Left ventricle myocardium inferior (tissue), 1 donor: Measurements from ENCODE around the gene GNG2. TPM values are rescaled to one million over a fixed set of nuclear protein-coding genes. Genes with fewer than 3 reads are reported as not detected.

Experiments used
- DNase-seq: peaks from one replicate; pipeline ENCODE4 v3.0.0-alpha.2; 2020
- H3K27ac ChIP-seq: fragments of 200-600 bp; replicated peaks from 2 replicates; pipeline ENCODE4 v1.8.0; 2021
- H3K27me3 ChIP-seq: fragments of 200-600 bp; 2 replicates; pipeline ENCODE4 v1.8.0; 2021; ENCODE audit warnings: low read depth
- H3K36me3 ChIP-seq: fragments of 200-600 bp; 2 replicates; pipeline ENCODE4 v1.8.0; 2021
- H3K4me1 ChIP-seq: fragments of 200-600 bp; 2 replicates; pipeline ENCODE4 v1.8.0; 2021
- H3K4me3 ChIP-seq: fragments of 200-600 bp; 2 replicates; pipeline ENCODE4 v1.8.0; 2021; ENCODE audit warnings: mild to moderate bottlenecking, moderate library complexity
- H3K9me3 ChIP-seq: fragments of 200-600 bp; replicated peaks from 2 replicates; pipeline ENCODE4 v1.8.0; 2021
- intact Hi-C: fragments of 100-400 bp; cut with micrococcal nuclease; formaldehyde crosslinking; loops from one replicate; pipeline ENCODE4 v1.11.0; 2022
- total RNA-seq: library from RNA; stranded (reverse); fragmentation: NEBNext Ultra II Directional; extraction: Animal tissue kit (Norgen Biotek cat#: 25700); gene quantifications from one replicate; pipeline ENCODE4 v1.2.1, GENCODE V29; 2021
- TF ChIP-seq, protein P1 (sequence below): fragments of 200-600 bp; IDR thresholded peaks from 2 replicates; pipeline ENCODE4 v1.8.0; 2021; ENCODE audit warnings: antibody characterized with exemption, mild to moderate bottlenecking, borderline replicate concordance
- donor health status: DM: no; HTN: yes; CAD: no; lungs with severe emphysema.

The GNG2 gene
- total RNA-seq, 1 donor from 2014 or later, result 6.7 TPM

DNA sequence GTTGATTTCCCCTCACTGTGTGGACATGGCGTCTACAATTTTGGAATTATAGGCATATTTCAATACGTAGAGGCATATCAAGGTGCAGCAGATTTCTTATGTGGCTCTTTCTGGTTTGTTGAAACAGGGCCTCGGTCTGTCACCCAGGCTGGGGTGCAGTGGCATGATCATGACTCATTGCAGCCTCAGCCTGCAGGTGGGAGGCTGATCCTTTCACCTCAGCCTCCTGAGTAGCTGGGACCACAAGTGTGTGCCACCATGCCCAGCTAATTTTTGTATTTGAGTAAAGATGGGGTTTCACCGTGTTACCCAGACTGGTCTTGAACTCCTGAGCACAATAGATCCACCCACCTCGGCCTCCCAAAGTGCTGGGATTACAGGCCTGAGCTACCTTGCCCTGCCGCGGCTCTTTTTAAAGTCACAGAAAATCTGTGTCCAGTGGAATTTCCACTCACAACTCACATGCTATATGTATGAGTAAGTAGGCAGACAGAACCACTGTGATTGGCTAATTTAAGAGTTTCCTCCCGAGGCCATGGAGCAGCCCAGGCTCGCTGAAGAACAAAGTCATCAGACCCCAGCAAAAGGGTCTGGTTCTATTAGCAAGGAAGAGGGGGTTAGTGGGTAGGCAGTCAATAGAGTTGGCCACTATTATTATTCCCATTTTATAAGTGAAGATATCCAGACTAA lies 9.1 kb downstream of the GNG2 start:
- Histone ChIP-seq H3K9me3 (no peaks in the 10 kb centered on the region), H3K4me1 (peaks cover 18% of the 10 kb centered on the region), H3K27ac (no peak overlapping the region), H3K36me3 (no peaks in the 10 kb centered on the region), H3K4me3 (no peak overlapping the region), H3K27me3 (peaks cover 9% of the 10 kb centered on the region)
- no peak for DNase-seq
- TF ChIP-seq, protein P1, sequence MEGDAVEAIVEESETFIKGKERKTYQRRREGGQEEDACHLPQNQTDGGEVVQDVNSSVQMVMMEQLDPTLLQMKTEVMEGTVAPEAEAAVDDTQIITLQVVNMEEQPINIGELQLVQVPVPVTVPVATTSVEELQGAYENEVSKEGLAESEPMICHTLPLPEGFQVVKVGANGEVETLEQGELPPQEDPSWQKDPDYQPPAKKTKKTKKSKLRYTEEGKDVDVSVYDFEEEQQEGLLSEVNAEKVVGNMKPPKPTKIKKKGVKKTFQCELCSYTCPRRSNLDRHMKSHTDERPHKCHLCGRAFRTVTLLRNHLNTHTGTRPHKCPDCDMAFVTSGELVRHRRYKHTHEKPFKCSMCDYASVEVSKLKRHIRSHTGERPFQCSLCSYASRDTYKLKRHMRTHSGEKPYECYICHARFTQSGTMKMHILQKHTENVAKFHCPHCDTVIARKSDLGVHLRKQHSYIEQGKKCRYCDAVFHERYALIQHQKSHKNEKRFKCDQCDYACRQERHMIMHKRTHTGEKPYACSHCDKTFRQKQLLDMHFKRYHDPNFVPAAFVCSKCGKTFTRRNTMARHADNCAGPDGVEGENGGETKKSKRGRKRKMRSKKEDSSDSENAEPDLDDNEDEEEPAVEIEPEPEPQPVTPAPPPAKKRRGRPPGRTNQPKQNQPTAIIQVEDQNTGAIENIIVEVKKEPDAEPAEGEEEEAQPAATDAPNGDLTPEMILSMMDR, result no peak
- intact Hi-C loops, result no loop called here

DNA sequence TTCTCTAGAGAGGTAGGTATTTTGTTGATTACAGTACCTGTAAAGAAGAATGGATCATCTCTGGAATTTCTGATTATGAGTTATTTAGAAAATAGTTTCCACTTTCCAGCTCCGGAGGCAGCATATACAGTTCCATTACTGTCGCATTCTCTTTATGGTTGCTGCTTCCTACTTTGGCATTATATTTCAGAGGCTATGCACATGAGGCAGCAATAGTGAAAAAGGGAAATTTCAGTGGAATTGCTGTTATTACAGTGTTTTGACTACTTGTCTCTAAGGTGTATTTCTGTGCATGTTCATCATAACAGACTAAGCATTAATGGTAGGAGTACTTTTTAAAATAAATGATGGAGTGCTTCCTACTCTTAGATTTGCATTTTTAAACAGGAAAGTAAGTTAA lies 10.2 kb downstream of the GNG2 start:
- Histone ChIP-seq H3K4me3 (no peak overlapping the region), H3K27me3 (no peaks in the 10 kb centered on the region), H3K27ac (no peak overlapping the region), H3K36me3 (no peaks in the 10 kb centered on the region), H3K9me3 (no peaks in the 10 kb centered on the region), H3K4me1 (peaks cover 18% of the 10 kb centered on the region)
- intact Hi-C loops, result no loop called here
- TF ChIP-seq, protein P1, result no peak
- no peak for DNase-seq

DNA sequence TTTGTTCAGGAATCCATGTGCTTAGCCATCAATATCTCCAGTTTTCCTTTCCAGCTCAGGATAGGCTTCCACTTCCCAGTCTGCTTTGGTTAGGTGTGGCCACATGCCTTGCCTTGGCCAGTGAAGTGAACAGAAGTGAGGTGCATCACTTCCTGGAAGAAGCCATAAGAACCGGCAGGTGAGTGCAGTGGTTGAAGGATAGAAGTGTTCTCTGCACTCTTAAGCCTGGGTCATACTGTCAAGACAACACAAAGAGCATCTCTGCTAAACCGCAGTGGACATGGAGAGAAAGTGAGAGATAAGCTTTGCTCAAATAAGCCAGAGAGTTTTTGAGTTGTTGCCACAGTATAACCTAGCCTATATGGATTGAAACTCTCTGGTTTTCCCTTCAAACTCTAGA lies 11.4 kb downstream of the GNG2 start:
- no peak for DNase-seq
- Histone ChIP-seq H3K27ac (no peak overlapping the region), H3K27me3 (no peaks in the 10 kb centered on the region), H3K4me3 (no peak overlapping the region), H3K4me1 (peaks cover 18% of the 10 kb centered on the region), H3K36me3 (no peaks in the 10 kb centered on the region), H3K9me3 (no peaks in the 10 kb centered on the region)
- intact Hi-C loops, result no loop called here
- TF ChIP-seq, protein P1, result no peak

DNA sequence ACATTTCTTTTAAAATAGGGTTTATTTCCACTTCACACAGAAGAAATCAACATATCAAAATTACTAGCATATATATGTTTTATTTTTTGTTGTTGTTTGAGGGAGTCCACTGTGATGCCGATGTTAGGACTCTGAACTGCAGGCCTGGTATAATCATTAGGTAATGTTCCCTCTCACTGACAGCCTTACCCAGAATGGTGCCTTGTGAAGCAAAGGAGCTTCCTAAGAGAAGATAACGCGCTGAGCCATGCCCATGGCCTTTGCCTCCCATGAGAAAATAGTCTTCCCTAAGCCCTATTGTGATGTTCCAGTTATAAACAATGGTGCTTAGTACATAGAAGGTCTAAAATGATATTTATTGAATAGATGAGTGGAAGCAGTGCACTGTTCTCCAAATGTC lies 12.0 kb downstream of the GNG2 start:
- H3K9me3 ChIP-seq, result no peaks in the 10 kb centered on the region
- DNase-seq, result no peak
- H3K4me1 ChIP-seq, result peaks cover 18% of the 10 kb centered on the region
- H3K27ac ChIP-seq, result no peak overlapping the region
- no peaks in the 10 kb centered on the region for H3K27me3 ChIP-seq
- no peak overlapping the region for H3K4me3 ChIP-seq
- TF ChIP-seq, protein P1, result no peak
- intact Hi-C loops, result no loop called here
- no peaks in the 10 kb centered on the region for H3K36me3 ChIP-seq

DNA sequence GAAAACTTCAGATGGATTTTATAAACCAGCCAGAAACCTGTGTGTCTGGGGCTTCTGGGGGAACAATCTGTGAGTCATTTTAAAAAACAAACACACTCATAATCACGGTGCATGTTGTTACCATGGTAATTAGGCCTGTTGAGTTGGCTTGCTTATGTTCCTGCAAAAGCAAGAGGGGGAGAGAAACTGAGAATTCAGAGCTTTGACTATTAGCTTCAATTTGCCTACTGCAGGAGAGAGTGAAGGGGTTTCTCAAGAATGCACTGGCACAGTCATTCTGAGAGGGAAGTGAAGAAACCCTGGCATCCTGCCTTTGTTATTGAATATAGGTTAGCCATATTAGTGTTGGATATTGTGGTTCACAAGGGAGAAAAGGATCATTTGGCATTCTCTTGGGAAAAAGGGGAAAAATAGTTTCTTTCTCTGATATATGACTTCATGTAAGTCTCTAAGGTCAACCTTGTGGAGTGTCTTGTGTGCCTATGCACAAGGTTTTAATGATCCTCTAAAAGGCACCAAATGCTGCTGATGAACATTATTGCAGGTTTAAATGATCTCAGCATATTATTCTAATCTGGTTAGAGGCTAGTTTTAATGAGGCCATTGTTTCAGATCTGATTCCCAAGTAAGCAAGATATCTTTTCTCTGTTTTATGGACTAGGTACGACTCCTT lies 12.9 kb downstream of the GNG2 start:
- H3K9me3 ChIP-seq, result no peaks in the 10 kb centered on the region
- intact Hi-C loops, result no loop called here
- no peaks in the 10 kb centered on the region for H3K36me3 ChIP-seq
- DNase-seq, result no peak
- peaks cover 18% of the 10 kb centered on the region for H3K4me1 ChIP-seq
- no peaks in the 10 kb centered on the region for H3K27me3 ChIP-seq
- H3K27ac ChIP-seq, result no peak overlapping the region
- TF ChIP-seq, protein P1, result no peak
- H3K4me3 ChIP-seq, result no peak overlapping the region
